Neutrophil (primary cell): ENCODE data around the gene SLC6A12.

Experiments
- H3K27ac ChIP-seq: fragments of 200-600 bp; sonication (generic); 2 replicates; pipeline ENCODE4 v1.5.1; 2016; ENCODE audit warnings: mild to moderate bottlenecking, moderate library complexity
- H3K27me3 ChIP-seq: fragments of 200-600 bp; sonication (generic); 2 replicates; pipeline ENCODE4 v1.6.0; 2016; ENCODE audit warnings: mild to moderate bottlenecking
- H3K36me3 ChIP-seq: fragments of 200-600 bp; sonication (generic); 2 replicates; pipeline ENCODE4 v1.5.1; 2017
- H3K4me1 ChIP-seq, 2 experiments: fragments of 200-600 bp in 1 of 2; sonication (generic) in 1 of 2; 1 replicate in 1 of 2; 2 replicates in 1 of 2; pipeline versions ENCODE4 v1.5.1 to v1.6.1; 2013 to 2016; ENCODE audit warnings: low read depth in 1 of 2, low read length in 1 of 2, mild to moderate bottlenecking in 1 of 2, moderate library complexity in 1 of 2; ENCODE audit not compliant: control insufficient read depth in 1 of 2, insufficient read depth in 1 of 2
- H3K4me3 ChIP-seq, 2 experiments: fragments of 200-600 bp in 1 of 2; sonication (generic) in 1 of 2; 1 replicate in 1 of 2; 2 replicates in 1 of 2; pipeline ENCODE4 v1.5.1; 2013 to 2016; ENCODE audit warnings: low read depth in 1 of 2, low read length in 1 of 2, mild to moderate bottlenecking in 1 of 2, moderate library complexity in 1 of 2
- H3K9me3 ChIP-seq: fragments of 200-600 bp; sonication (generic); 2 replicates; pipeline ENCODE4 v1.5.1; 2016
- TF ChIP-seq, protein P1 (sequence below): fragments of 200-600 bp; sonication (generic); IDR thresholded peaks from 2 replicates; pipeline ENCODE4 v1.5.1; 2016; ENCODE audit warnings: antibody characterized with exemption

Gene SLC6A12

DNA sequence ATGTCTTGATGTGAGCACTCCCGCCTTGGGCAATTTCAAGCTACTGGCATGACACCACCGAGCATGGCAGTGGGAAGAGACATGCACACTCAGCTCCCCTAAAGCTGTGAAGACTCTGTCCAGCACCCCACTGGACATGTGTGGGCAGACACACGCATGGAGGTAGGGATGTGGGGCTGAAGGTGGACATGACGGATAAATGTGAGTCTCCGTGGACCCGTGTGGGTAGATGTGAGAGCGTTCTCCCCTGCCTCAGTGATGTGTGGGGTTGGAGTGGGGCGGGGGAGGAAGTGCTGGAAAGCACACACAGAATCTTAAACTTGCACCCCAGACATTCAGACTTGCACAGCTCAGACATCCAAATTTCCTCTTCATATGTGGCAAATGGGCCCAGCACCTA is 12.6 kb downstream of the SLC6A12 start:
- Histone ChIP-seq H3K4me3 (no peak overlapping the region), H3K27ac (no peak overlapping the region), H3K9me3 (no peaks in the 10 kb centered on the region), H3K27me3 (peaks cover 81% of the 10 kb centered on the region), H3K36me3 (no peaks in the 10 kb centered on the region), H3K4me1 (no peaks in the 10 kb centered on the region)
- TF ChIP-seq, protein P1, sequence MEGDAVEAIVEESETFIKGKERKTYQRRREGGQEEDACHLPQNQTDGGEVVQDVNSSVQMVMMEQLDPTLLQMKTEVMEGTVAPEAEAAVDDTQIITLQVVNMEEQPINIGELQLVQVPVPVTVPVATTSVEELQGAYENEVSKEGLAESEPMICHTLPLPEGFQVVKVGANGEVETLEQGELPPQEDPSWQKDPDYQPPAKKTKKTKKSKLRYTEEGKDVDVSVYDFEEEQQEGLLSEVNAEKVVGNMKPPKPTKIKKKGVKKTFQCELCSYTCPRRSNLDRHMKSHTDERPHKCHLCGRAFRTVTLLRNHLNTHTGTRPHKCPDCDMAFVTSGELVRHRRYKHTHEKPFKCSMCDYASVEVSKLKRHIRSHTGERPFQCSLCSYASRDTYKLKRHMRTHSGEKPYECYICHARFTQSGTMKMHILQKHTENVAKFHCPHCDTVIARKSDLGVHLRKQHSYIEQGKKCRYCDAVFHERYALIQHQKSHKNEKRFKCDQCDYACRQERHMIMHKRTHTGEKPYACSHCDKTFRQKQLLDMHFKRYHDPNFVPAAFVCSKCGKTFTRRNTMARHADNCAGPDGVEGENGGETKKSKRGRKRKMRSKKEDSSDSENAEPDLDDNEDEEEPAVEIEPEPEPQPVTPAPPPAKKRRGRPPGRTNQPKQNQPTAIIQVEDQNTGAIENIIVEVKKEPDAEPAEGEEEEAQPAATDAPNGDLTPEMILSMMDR = no peak

DNA sequence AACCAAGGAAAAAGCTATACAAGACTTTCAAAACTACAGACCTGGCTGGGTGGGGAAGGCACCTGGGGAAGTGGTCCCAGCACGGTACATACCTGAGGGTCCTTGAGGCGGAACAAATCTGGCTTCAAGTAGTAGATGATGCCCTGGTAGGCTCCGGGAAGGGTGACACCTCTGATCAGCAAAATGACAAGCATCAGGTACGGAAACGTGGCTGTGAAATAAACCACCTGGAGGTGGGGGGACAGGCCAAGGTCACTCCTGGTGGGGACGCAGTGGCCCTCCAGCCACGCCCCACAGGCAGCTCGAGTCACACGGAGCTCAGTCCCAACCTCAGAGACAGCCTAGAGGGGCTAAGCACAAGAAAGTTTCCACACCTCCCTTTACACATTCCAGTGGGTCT is 15.3 kb downstream of the SLC6A12 start:
- H3K4me1 ChIP-seq = no peaks in the 10 kb centered on the region
- no peaks in the 10 kb centered on the region for H3K36me3 ChIP-seq
- H3K9me3 ChIP-seq = no peaks in the 10 kb centered on the region
- H3K27me3 ChIP-seq = peaks cover 59% of the 10 kb centered on the region
- no peak overlapping the region for H3K4me3 ChIP-seq
- H3K27ac ChIP-seq = no peak overlapping the region
- TF ChIP-seq, protein P1 = no peak

DNA sequence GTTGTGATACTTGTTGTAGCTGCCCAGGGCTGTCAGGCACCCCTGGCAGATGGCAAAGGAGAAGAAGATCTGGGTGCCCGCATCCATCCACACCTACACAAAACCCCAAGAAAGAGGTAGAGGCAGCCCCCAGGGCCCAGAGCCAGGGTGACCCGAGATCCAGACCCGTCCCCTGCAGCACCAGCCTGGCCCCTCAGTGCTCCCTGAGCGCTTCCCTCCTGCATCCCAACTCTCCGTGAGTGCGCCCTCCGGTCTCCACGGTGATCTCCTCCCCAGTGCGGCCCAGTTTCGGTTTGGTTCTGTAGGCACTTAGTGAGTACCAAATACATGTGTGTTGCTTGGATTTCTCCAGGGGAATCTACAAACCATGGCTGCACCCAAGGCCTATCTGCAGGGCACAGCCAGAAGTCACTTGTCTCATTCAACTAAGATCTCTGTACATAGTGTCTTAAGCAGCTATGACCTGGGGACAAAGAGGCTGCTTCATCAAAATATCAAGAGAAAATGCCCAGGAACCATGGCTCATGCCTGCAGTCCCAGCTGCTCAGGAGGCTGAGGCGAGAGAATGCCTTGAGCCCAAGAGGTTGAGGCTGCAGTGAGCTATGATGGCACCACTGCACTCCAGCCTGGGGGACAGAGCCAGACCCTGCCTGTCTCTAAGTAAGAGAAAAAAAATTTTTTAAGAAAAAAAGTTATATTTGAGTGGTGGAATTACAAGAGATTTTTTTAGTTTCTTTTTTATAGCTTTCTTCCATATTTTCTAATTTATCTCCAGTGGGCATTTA is 15.9 kb downstream of the SLC6A12 start:
- Histone ChIP-seq H3K4me3 (no peak overlapping the region), H3K4me1 (no peaks in the 10 kb centered on the region), H3K9me3 (no peaks in the 10 kb centered on the region), H3K36me3 (no peaks in the 10 kb centered on the region), H3K27ac (no peak overlapping the region), H3K27me3 (peaks cover 53% of the 10 kb centered on the region)
- TF ChIP-seq, protein P1 = no peak

DNA sequence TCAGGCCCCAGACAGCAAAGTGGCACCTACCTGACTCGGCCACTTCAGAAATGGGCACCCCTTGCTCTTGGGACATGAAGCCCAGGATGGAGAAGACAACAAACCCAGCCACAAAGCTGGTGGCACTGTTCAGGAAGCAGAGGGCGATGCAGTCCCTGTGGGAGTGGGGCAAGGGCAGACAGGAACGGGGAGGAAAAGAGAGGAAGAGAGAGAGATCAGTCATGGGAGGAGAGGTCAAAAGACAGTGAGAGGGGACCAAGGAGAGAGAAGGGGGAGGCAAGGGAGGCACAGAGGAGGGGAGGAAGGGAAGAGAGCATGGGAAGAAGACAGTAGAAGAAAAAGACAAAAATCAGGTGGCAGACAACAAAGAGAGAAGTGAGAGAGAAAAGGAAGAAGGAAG is 16.6 kb downstream of the SLC6A12 start:
- Histone ChIP-seq H3K4me1 (no peaks in the 10 kb centered on the region), H3K4me3 (no peak overlapping the region), H3K9me3 (no peaks in the 10 kb centered on the region), H3K27ac (no peak overlapping the region), H3K27me3 (peaks cover 45% of the 10 kb centered on the region), H3K36me3 (no peaks in the 10 kb centered on the region)
- TF ChIP-seq, protein P1 = no peak

DNA sequence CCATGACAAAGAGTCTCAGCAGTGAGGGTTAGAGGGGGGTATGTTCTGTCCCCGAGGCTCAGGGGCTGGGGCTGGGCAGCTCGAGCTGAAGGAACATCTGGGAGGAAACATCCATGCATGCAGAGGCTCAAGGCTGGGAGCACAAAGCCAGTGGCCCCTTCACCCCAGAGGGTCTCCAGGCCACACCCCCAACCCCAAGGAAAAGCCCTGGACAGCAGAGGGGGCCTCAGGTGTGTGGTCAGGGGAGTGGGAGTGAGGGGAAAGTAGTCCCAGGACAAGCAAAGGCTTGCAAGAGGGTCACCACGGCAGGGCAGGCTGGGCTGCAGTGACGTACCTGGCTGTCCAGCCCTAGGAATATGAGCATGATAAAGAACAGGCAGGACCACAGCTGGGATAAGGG is 17.5 kb downstream of the SLC6A12 start:
- no peaks in the 10 kb centered on the region for H3K36me3 ChIP-seq
- H3K27me3 ChIP-seq = peaks cover 38% of the 10 kb centered on the region
- TF ChIP-seq, protein P1 = no peak
- no peaks in the 10 kb centered on the region for H3K9me3 ChIP-seq
- no peak overlapping the region for H3K4me3 ChIP-seq
- H3K27ac ChIP-seq = no peak overlapping the region
- no peaks in the 10 kb centered on the region for H3K4me1 ChIP-seq
